Osteoblast (primary cell): Measurements from ENCODE around the gene CFI. TPM values are rescaled to one million over a fixed set of nuclear protein-coding genes. Genes with fewer than 3 reads are reported as not detected.
"Not testable (repeated sequence)": the region's sequence is repeated elsewhere in the genome, so short reads cannot be mapped to it uniquely, and the experiment has no call there.

Experiments used
- DNase-seq: peaks from one replicate; pipeline ENCODE4 v3.0.0; 2011; ENCODE audit warnings: low spot score, mixed read lengths; ENCODE audit not compliant: insufficient read length; ENCODE audit errors: missing footprints
- H2AFZ ChIP-seq: 2 replicates; pipeline ENCODE4 v1.6.0; 2011; ENCODE audit warnings: mild to moderate bottlenecking, low read length
- H3K27ac ChIP-seq: 2 replicates; pipeline ENCODE4 v1.5.1; 2011; ENCODE audit warnings: mild to moderate bottlenecking, low read depth, low read length, moderate library complexity
- H3K27me3 ChIP-seq: 2 replicates; pipeline ENCODE4 v1.6.0; 2012; ENCODE audit warnings: mild to moderate bottlenecking, control low read depth, inconsistent platforms, low read length, moderate library complexity; ENCODE audit not compliant: insufficient read depth
- H3K36me3 ChIP-seq: 2 replicates; pipeline ENCODE4 v1.5.1; 2011; ENCODE audit warnings: mild to moderate bottlenecking, low read length, control low read depth, moderate library complexity; ENCODE audit not compliant: insufficient read depth
- H3K4me1 ChIP-seq: 2 replicates; pipeline ENCODE4 v1.5.1; 2011; ENCODE audit warnings: mild to moderate bottlenecking, low read length, control low read depth, moderate library complexity; ENCODE audit not compliant: insufficient read depth
- H3K4me2 ChIP-seq: 2 replicates; pipeline ENCODE4 v1.6.0; 2011; ENCODE audit warnings: mild to moderate bottlenecking, low read length; ENCODE audit not compliant: insufficient read depth
- H3K4me3 ChIP-seq: fragments of 200-600 bp; sonication (generic); 3 replicates; pipeline ENCODE4 v1.5.1; 2012; ENCODE audit warnings: mild to moderate bottlenecking, low read length, inconsistent platforms; ENCODE audit not compliant: insufficient read depth
- H3K79me2 ChIP-seq: 2 replicates; pipeline ENCODE4 v1.6.0; 2012; ENCODE audit warnings: mild to moderate bottlenecking, low read length, control low read depth, inconsistent platforms; ENCODE audit not compliant: insufficient read depth
- H3K9me3 ChIP-seq: 2 replicates; pipeline ENCODE4 v1.5.1; 2011; ENCODE audit warnings: low read depth, low read length, control low read depth
- H4K20me1 ChIP-seq: 2 replicates; pipeline ENCODE4 v1.6.0; 2012; ENCODE audit warnings: mild to moderate bottlenecking, low read length, control low read depth; ENCODE audit not compliant: insufficient read depth
- total RNA-seq: library from RNA; depleted of rRNA; stranded (reverse); fragments of >200 nt; gene quantifications from 2 replicates; pipeline ENCODE4 v1.2.3, GENCODE V29; 2012
- TF ChIP-seq, protein P1 (sequence below): IDR thresholded peaks from 2 replicates; pipeline ENCODE4 v1.5.1; 2011; ENCODE audit warnings: mild to moderate bottlenecking, low read depth, low read length, moderate library complexity; ENCODE audit errors: extremely low read depth

Gene CFI
- total RNA-seq, 1 donor, result 27.9 TPM

DNA sequence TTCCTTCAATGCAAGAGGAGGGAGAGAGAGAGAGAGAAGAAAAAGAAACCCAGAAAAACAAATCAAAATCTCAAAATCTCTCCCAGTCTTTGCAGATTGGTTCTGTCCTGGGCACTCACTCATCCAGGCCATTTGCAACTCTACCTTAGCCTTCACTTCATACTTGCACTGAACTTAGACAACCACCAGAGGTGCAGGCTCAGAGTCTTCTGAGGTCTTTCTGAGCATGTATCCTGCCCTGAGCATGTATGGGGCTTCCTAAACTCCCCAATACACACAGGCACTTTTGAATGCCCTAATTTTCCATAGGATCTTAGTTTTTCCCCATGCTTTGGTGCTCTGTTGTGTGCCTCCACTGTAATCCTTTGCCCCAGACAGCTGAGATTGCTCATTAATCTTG, 2.9 kb downstream of the CFI start:
- Histone ChIP-seq H3K27me3 (no peaks in the 10 kb centered on the region), H3K27ac (no peak overlapping the region), H2AFZ (no peak overlapping the region), H3K4me1 (peaks cover 4% of the 10 kb centered on the region), H3K4me2 (no peak overlapping the region), H3K9me3 (no peaks in the 10 kb centered on the region), H3K36me3 (no peaks in the 10 kb centered on the region), H3K4me3 (no peak overlapping the region), H3K79me2 (no peaks in the 10 kb centered on the region), H4K20me1 (no peaks in the 10 kb centered on the region)
- no peak for DNase-seq
- TF ChIP-seq, protein P1, sequence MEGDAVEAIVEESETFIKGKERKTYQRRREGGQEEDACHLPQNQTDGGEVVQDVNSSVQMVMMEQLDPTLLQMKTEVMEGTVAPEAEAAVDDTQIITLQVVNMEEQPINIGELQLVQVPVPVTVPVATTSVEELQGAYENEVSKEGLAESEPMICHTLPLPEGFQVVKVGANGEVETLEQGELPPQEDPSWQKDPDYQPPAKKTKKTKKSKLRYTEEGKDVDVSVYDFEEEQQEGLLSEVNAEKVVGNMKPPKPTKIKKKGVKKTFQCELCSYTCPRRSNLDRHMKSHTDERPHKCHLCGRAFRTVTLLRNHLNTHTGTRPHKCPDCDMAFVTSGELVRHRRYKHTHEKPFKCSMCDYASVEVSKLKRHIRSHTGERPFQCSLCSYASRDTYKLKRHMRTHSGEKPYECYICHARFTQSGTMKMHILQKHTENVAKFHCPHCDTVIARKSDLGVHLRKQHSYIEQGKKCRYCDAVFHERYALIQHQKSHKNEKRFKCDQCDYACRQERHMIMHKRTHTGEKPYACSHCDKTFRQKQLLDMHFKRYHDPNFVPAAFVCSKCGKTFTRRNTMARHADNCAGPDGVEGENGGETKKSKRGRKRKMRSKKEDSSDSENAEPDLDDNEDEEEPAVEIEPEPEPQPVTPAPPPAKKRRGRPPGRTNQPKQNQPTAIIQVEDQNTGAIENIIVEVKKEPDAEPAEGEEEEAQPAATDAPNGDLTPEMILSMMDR, result no peak

DNA sequence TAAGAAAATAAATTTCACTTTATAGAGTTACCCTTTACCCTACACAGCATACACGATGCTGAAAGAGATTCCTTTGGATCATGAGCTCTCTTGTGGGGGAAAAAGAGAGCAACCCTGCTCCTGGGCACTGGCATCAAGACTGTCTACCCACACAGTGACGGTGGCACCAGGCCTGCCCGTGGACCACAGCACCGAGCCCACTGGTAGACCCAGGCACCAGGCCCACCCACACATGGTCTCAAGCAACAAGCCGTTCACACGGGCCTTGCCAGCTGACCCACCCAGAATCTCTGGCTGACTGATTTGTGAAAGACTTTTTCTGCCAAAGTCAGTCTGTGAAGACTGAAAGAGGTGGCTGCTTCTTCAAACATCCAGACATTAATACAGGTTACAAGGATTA, 6.7 kb downstream of the CFI start:
- TF ChIP-seq, protein P1, result no peak
- Histone ChIP-seq H3K4me1 (no peaks in the 10 kb centered on the region), H3K9me3 (no peaks in the 10 kb centered on the region), H3K36me3 (no peaks in the 10 kb centered on the region), H3K27me3 (no peaks in the 10 kb centered on the region), H3K79me2 (no peaks in the 10 kb centered on the region), H4K20me1 (no peaks in the 10 kb centered on the region), H3K27ac (no peak overlapping the region), H3K4me2 (no peak overlapping the region), H3K4me3 (no peak overlapping the region), H2AFZ (no peak overlapping the region)
- no peak for DNase-seq

DNA sequence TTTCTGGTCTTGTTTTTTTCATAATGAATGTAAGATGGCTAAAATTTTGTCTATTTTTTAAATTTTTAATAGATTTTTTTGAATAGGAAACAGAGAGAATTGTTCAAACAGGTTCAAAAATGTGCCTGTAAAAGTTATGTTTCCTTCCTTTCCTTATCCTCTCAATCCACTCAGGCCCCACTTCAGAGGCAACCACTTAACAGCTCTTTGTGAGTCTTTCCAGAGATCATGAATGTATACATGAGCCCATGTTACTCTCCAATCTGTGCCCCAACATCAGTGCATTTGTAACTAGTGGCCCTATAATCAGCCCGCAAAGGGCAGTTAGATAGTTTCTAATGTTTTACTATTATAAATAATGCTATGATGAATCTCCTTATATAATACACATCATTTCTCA, 14.0 kb downstream of the CFI start:
- Histone ChIP-seq H3K27me3 (no peaks in the 10 kb centered on the region), H3K79me2 (no peaks in the 10 kb centered on the region), H4K20me1 (no peaks in the 10 kb centered on the region), H3K4me2 (no peak overlapping the region), H3K4me1 (no peaks in the 10 kb centered on the region), H3K4me3 (no peak overlapping the region), H3K36me3 (no peaks in the 10 kb centered on the region), H2AFZ (no peak overlapping the region), H3K9me3 (no peaks in the 10 kb centered on the region), H3K27ac (no peak overlapping the region)
- DNase-seq, result no peak
- TF ChIP-seq, protein P1, result no peak

DNA sequence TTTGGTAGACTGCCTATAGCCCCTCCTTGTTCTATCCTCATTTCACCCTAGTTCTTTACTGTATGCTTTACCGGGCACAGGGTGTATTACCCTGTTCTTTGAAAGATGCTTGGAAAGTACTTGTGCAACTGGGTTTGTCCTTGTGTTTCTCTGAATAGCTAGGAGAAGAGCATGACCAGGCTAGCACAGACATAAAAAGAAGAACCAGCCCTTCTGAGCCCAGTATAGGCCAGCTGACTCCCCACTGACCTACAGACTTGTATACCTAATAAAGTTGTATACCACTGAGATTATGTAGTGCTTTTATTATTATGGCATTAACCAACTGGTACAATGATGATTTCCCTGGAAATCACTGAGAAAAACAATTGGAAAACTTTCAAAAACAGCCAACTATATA, 15.0 kb downstream of the CFI start:
- H4K20me1 ChIP-seq, result no peaks in the 10 kb centered on the region
- H3K4me3 ChIP-seq, result no peak overlapping the region
- H3K4me1 ChIP-seq, result no peaks in the 10 kb centered on the region
- H3K9me3 ChIP-seq, result no peaks in the 10 kb centered on the region
- no peak for DNase-seq
- no peaks in the 10 kb centered on the region for H3K27me3 ChIP-seq
- no peak overlapping the region for H2AFZ ChIP-seq
- TF ChIP-seq, protein P1, result no peak
- H3K79me2 ChIP-seq, result no peaks in the 10 kb centered on the region
- H3K4me2 ChIP-seq, result no peak overlapping the region
- no peaks in the 10 kb centered on the region for H3K36me3 ChIP-seq
- no peak overlapping the region for H3K27ac ChIP-seq

DNA sequence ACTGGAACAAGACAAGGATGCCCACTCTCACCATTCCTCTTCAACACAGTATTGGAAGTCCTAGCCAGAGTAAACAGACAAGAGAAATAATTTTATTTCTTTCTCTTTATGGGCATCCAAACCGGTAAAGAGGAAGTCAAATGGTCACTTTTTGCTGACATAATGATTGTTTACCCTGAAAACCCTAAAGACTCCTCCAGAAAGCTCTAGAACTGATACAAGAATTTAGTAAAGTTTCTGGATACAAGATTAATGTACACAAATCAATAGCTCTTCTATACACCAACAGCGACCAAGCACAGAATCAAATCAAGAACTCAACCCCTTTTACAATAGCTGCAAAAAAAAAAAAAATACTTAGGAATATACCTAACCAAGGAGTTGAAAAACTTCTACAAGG, 19.7 kb downstream of the CFI start:
- not testable (repeated sequence) for H4K20me1 ChIP-seq, H3K4me2 ChIP-seq, H3K79me2 ChIP-seq, H3K4me3 ChIP-seq, DNase-seq, H3K27ac ChIP-seq, H3K4me1 ChIP-seq, H3K36me3 ChIP-seq, H2AFZ ChIP-seq, H3K27me3 ChIP-seq, H3K9me3 ChIP-seq
